ENCODE data around the gene TADA2B.

TADA2B gene

GRCh38 chr4:7007944-7008343 is 35.2 kb upstream of the TADA2B start:
- DNase-seq (ENCODE audit: low read depth), result no peak
- H3K4me3 ChIP-seq (replicated peaks; ENCODE audit: low read depth, low read length), result no peak overlapping the region
- TF ChIP-seq CTCF (IDR thresholded peaks at IDR 0.05; ENCODE audit: low read length, missing control alignments), result no peak

GRCh38 chr4:7009564-7009963 is 33.6 kb upstream of the TADA2B start:
- TF ChIP-seq CTCF (IDR thresholded peaks at IDR 0.05; ENCODE audit: low read length, missing control alignments), result no peak
- no peak for DNase-seq (ENCODE audit: low read depth)
- no peak overlapping the region for H3K4me3 ChIP-seq (replicated peaks; ENCODE audit: low read depth, low read length)

- TF ChIP-seq CTCF (IDR thresholded peaks at IDR 0.05; ENCODE audit: low read length, missing control alignments), result no peak
- DNase-seq (ENCODE audit: low read depth), result no peak
- H3K4me3 ChIP-seq (replicated peaks; ENCODE audit: low read depth, low read length), result no peak overlapping the region
These were observed 30.0 kb upstream of the TADA2B start for GRCh38 chr4:7013175-7013574.

- no peak for TF ChIP-seq CTCF (IDR thresholded peaks at IDR 0.05; ENCODE audit: low read length, missing control alignments)
These were observed 28.4 kb upstream of the TADA2B start for GRCh38 chr4:7014815-7015214.

GRCh38 chr4:7015383-7016035 is 27.7 kb upstream of the TADA2B start:
- DNase-seq (ENCODE audit: low read depth), result no peak
- no peak for TF ChIP-seq CTCF (IDR thresholded peaks at IDR 0.05; ENCODE audit: low read length, missing control alignments)

More at GRCh38 chr4:7014815-7015214, 28.4 kb upstream of the TADA2B start:
- no peak for DNase-seq (ENCODE audit: low read depth)
- no peak overlapping the region for H3K4me3 ChIP-seq (replicated peaks; ENCODE audit: low read depth, low read length)

GRCh38 chr4:7016086-7016485 is 27.1 kb upstream of the TADA2B start:
- H3K4me3 ChIP-seq (replicated peaks; ENCODE audit: low read depth, low read length), result no peak overlapping the region
- TF ChIP-seq CTCF (IDR thresholded peaks at IDR 0.05; ENCODE audit: low read length, missing control alignments), result no peak
- DNase-seq (ENCODE audit: low read depth), result no peak

More at GRCh38 chr4:7015383-7016035, 27.7 kb upstream of the TADA2B start:
- no peak overlapping the region for H3K4me3 ChIP-seq (replicated peaks; ENCODE audit: low read depth, low read length)

- TF ChIP-seq CTCF (IDR thresholded peaks at IDR 0.05; ENCODE audit: low read length, missing control alignments), result no peak
- no peak for DNase-seq (ENCODE audit: low read depth)
- H3K4me3 ChIP-seq (replicated peaks; ENCODE audit: low read depth, low read length), result no peak overlapping the region
These were observed 26.7 kb upstream of the TADA2B start for GRCh38 chr4:7016512-7016911.
